GM13977 (cell line): Measurements from ENCODE around the gene CHD9.
"Not testable (repeated sequence)": the region's sequence is repeated elsewhere in the genome, so short reads cannot be mapped to it uniquely, and the experiment has no call there.

ENCODE experiments used
- DNase-seq: peaks from one replicate; pipeline ENCODE4 v3.0.0; 2012; ENCODE audit warnings: low spot score
- in situ Hi-C: fragments of 300-500 bp; cut with MboI; formaldehyde crosslinking; loops from one replicate; pipeline ENCODE4 v1.12.0; 2022; ENCODE audit warnings: low sequenced_read_pairs, low pct_unique_long_range_greater_than_20kb, mixed read lengths, inconsistent platforms; ENCODE audit not compliant: unreplicated experiment
- TF ChIP-seq, protein P1 (sequence below): IDR thresholded peaks from 2 replicates; pipeline ENCODE4 v1.5.1; 2012; ENCODE audit warnings: mild to moderate bottlenecking, control low read depth; ENCODE audit not compliant: insufficient read depth; ENCODE audit errors: extremely low read depth, missing control alignments

CHD9 gene

DNA sequence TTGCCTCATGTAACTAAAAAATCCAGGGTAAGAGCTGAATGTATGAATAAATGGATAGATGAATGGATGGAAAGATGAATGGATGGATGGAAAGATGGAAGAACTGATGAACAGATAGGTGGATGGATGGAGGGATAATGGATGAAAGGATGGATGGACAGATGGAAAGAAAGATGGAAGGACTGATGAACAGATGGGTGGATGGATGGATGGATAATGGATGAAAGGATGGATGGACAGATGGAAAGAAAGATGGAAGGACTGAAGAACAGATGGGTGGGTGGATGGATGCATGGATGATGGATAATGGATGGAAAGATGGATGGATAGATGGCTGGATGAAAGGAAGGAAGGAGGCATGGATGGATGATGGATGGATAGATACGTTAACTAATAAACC, 14.0 kb upstream of the CHD9 start:
- no peak for DNase-seq
- in situ Hi-C loops = no loop called here

DNA sequence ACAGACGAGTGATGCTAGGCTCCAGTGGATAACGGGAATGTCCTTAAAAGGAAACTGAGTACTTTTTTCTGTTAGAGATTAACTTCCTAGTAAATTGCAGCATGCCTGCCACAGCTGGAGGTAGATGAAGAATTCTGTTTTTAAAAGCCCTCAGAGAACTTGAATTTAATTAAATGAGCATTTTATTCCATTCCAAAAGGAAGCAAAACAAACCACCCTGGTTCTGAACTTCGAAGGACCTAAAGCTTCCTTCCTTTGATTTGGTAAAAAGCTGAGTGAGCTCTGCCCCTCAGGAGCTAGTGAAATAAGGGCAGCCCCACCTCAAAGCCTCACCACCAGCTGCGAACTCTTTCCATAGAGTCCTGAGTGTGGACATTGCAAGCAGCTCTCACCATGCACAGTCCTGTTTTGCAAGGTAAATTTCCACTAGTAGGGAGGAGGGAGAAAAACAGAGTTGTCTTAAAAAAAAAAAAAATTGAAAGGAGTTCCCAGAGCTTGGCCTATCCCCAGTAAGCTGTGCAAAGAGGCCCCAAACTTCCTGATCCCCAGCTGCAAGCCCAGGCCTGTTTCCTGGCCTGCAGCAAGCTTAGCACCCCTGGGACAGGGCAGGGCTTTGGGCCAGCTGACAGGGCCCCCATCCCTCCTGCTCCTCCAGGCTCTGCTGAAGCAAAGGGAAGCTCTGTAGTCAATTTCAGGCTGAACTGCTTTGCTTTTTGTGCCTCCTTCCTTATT, 13.3 kb upstream of the CHD9 start:
- TF ChIP-seq, protein P1, sequence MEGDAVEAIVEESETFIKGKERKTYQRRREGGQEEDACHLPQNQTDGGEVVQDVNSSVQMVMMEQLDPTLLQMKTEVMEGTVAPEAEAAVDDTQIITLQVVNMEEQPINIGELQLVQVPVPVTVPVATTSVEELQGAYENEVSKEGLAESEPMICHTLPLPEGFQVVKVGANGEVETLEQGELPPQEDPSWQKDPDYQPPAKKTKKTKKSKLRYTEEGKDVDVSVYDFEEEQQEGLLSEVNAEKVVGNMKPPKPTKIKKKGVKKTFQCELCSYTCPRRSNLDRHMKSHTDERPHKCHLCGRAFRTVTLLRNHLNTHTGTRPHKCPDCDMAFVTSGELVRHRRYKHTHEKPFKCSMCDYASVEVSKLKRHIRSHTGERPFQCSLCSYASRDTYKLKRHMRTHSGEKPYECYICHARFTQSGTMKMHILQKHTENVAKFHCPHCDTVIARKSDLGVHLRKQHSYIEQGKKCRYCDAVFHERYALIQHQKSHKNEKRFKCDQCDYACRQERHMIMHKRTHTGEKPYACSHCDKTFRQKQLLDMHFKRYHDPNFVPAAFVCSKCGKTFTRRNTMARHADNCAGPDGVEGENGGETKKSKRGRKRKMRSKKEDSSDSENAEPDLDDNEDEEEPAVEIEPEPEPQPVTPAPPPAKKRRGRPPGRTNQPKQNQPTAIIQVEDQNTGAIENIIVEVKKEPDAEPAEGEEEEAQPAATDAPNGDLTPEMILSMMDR = no peak
- in situ Hi-C loops = no loop called here
- DNase-seq = no peak

More for the DNA sequence above, 14.0 kb upstream of the CHD9 start:
- TF ChIP-seq, protein P1 = no peak

DNA sequence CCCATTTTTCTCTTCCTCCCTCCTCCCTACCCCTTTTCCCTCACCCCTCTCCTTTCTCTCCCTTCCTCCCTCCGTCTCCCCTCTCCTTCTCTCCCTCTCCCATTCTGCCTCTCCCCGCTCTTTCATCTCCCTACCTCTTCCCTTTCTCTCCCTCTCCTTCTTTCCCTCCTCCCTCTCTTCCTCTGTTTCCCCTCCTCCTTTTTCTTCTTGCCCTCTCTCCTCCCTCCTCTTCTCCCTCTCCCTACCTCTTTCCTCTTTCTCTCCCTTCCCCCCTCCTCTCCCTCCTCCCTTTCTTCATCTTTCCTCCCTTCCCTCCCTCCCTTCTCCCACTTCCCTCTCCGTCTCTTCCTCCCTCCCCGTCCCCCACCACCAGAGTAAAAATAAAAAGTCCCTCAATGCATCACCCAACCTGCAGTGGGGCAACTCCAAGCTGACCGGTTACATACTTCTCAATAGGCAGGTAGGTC, 12.5 kb upstream of the CHD9 start:
- TF ChIP-seq, protein P1 = no peak
- in situ Hi-C loops = no loop called here
- no peak for DNase-seq

DNA sequence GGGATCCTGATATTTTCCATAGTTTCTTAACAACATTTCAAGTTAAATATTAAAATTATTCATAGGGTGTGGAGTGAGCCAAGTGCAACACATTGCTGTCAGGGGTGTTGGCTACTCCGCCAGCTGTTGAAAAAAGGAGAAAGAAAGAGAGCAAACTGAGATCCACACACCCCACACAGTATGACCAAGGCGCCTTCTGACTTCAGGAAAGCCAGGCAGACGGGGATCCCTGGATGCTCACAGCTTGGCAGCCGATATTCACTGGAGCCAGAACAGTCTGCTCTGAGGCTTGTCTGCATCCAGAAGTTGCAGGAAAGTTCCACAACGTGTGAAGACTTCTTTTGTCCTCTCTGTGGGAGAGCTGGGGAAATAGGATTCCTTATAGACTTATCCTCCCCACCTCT, 11.4 kb upstream of the CHD9 start:
- TF ChIP-seq, protein P1 = no peak
- in situ Hi-C loops = no loop called here
- DNase-seq = no peak

DNA sequence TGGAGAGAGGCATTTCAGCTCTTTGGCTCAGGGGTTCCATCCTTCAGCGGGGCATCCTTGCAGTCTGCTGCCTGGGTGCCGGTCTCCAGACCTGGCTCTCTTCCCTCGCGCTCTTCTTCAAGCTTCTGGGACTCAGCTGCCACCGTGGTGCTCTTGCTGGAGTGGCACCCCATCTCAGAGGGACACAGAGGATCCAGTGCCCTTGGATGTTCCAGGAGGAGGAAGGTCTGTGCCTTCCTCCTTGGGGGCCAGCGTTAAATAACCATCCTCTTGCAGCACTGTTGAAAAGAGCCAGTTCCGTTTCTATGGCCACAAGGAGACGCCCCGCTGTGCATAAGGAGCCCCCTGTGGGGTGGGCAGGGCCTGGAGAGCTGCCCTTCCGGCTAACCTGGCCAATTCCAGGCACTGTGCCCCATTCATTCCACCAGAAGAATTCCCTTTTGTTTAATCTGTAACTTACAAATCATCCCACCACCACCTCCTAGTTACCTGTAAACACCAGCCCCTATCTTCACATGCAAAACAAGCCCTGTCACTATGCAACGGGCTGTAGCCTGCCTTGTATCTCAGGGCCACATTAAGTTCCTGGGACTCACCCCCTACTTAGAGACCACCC, 10.7 kb upstream of the CHD9 start:
- in situ Hi-C loops = no loop called here
- no peak for DNase-seq
- TF ChIP-seq, protein P1 = no peak

DNA sequence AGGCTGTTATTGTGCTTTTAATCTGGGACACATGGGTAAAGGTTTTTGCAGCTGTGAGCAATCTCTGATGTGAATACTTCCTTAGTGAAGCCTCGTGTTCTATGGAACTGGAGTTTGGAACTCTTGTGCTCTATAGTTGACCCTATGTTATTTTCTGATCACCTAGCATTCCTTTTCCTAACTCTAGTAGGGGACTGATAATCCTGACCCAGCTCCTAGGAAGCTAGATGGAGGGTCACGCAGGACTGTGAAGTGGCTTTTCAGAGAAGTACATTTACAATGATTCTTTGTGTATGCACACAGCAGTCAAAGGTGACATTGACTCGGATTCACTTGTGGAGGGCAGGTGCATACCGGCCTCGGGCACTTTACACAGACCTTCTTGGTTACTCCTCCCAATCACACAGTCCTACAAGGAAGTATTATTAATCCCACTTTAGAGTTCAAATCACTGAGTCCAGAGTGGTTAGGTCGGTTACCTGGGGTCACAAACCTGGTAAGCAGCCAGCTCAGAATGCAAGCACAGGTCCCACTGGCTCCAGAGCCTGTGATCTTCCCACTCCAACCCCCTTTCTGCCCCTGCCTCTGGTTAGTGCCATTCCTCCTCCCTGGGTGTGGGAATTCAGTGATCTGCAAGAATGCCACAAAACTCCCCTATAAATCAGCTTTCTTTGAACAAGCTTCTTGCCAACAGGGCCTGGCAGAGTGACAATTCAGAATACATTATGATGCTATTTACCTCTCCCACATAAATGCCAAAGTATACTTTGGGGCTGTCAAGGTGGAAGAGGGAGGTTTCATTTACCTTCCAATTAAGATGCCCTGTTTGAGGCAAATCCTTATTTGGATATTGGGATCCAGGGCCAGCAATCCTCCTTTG, 9.2 kb upstream of the CHD9 start:
- TF ChIP-seq, protein P1 = no peak
- DNase-seq = no peak
- in situ Hi-C loops = no loop called here

DNA sequence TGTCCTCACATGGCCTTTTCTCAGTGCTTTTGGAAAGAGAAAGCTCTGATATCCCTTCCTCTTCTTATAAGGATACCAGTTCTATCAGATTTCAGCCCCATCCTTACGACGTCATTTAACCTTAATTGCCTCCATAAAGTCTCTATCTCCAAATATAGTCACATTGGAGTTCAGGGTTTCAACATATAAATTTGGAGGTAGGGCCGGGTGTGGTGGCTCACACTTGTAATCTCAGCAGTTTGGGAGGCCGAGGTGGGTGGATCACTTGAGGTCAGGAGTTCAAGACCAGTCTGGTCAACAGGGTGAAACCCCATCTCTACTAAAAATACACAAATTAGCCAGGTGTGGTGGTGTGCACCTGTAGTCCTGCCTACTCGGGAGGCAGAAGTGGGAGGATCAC, 7.3 kb upstream of the CHD9 start:
- in situ Hi-C loops, DNase-seq: not testable (repeated sequence)
